GM23248 (cell line): ENCODE measurements around the gene STXBP6.

Experiments used
- EZH2 ChIP-seq: fragments of 200-600 bp; sonication (generic); IDR thresholded peaks from 2 replicates; pipeline ENCODE4 v1.6.1; 2018; ENCODE audit warnings: antibody characterized with exemption, mild to moderate bottlenecking; ENCODE audit not compliant: insufficient read depth, poor library complexity, severe bottlenecking
- EZH2phosphoT487 ChIP-seq: fragments of 200-600 bp; sonication (generic); IDR thresholded peaks from 2 replicates; pipeline ENCODE4 v1.6.1; 2018; ENCODE audit warnings: antibody characterized with exemption, moderate library complexity, mild to moderate bottlenecking, low read depth; ENCODE audit not compliant: insufficient read depth

DNA sequence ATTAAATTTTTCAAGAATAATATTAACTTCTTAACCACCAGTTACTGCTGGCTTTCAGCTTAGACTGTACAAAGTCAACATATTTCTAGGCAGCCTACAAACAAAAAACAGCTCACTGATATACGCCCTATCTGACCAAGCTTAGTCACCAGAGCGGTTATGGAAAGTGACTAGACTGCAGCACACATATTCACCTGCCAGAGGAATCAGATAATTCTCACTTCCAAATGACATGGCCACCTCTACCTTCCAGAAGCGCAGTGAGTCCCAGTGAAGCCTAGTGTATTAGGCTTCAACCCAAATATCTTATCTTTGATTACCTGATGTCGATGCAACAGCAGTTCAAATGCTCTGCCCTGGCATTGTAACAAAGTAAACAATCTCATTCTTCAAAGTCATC, 8.5 kb downstream of the STXBP6 start:
- TF ChIP-seq EZH2 (no peak), EZH2phosphoT487 (no peak)
